Activated CD8-positive, alpha-beta memory T cell treated with anti-CD3 and anti-CD28 coated beads for 48 hours (primary cell): ENCODE measurements around the gene TBC1D5.
"Not testable (repeated sequence)": the region's sequence is repeated elsewhere in the genome, so short reads cannot be mapped to it uniquely, and the experiment has no call there.

Source experiments
- DNase-seq, 3 experiments: peaks; one replicate each; pipeline ENCODE4 v3.0.0-alpha.2; 2020; ENCODE audit warnings: low read depth in 2 of 3, low spot score in 2 of 3

The TBC1D5 gene

DNA sequence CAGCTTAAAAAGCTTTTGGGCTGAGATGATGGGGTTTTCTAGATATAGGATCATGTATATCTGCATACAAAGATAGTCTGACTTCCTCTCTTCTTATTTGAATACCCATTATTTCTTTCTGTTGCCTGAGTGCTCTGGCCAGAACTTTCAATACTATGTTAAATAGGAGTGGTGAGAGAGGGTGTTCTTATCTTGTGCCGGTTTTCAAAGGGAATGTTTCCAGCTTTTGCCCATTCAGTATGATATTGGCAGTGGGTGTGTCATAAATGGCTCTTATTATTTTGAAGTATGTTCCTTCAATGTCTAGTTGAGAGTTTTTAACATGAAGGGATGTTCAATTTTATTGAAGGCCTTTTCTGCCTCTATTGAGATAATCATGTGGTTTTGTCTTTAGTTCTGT, 251.2 kb downstream of the TBC1D5 start:
- not testable (repeated sequence) for DNase-seq

DNA sequence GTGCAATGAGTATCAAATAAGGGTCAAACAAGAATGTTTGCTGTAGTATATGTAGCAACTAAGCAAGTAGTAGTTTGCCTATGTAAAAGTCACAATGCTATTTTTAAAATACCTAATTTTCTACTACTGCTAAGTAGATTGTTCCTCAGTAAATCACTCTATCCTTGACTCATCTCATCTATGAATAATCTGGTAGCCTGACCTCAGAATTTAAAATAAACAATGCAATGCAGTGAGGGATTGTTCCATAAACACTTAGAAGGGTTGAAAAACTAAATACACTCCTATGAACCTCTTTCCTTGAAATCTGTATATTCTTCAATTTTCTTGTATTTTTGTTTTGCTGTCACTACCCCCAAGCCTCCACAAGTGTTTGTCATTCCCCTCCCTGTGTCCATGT, 253.3 kb downstream of the TBC1D5 start:
- DNase-seq: no peak

DNA sequence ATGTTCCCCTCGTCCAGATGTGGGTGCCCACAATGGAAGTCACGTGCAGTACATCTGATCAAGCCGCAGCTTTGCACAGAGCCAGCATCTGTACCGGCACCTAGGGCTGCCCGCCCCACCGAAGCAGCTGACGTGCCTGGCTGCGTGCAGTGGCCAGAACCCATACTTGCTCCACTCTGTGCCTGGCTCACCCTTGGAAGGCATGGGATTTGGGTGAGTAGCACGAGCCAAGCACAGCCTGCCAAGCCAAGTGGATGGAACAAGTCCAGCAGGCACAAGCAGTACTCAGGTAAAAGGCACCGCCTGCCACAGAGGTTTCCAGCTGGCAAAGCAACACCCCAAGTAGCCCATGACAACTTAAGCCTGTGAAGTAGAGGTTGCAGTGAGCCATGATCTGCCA, 261.3 kb downstream of the TBC1D5 start:
- no peak for DNase-seq

DNA sequence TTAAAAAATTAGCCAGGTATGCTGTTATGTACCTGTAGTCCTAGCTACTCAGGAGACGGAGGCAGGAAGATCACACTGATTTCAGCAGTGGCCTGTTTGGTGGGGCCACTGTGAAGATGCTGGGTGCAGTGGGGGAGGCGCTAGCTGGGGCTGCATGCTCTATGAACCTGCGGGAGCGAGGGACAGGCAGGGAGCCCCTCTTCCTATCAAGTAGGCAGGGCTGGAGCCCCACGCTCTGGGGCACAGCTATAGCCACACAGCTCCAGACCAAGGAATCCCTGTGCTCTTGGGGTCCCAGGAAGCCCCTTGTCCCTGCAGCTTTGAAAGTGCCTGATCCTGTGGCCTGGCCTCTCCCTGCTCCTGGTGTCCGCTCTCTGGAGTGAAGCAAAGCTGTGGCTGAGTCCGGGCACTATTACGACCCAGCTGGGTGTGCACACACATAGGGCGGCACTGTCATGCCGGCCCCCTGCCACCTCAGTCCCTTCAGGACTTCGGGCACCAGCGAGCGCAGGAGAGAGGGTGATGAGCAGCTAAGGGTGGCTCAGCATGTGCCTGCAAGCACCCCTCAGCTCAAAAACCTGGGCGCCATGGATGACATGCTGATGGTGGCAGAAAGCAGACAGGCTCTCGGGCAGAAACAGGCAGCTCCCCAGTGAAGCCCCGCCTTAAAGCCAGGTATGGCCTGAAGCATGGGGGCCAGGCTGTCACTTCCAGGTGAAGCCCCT, 262.6 kb downstream of the TBC1D5 start:
- no peak for DNase-seq

DNA sequence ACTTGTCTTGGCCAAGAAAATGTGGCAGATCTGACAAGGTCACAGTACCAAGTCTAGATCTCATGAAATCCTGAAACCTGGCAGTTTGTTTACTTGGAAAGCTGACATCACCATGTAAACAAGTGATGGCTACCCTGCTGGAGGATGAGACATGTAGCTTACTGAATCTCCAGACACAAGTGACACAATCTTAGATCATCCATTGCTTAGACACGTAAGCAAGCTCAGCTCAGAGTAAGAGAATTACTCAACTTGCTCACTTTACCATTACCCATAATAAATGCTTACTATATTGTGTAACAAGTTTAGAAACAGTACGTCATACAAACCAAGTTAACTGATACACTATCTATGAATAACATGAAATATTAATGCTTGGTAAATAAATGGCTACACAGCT, 263.8 kb downstream of the TBC1D5 start:
- no peak for DNase-seq

DNA sequence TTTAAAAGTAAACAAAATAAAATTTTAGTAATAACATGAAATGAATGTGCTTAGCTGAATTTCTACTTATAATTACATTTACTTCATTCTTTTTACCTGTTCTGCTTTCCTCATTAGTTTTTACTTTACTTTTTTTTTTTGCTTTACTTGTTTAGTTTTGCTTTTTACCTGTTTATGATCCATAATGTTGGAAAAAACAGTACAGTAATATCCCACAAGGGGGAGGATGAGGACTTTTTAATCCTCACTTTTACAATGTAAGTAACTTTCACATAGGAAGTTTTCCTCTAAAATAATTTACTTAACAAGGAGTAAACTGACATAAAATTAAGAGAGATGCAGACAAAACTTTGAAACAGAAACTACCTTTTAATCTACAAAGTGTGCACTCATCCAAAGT, 268.7 kb downstream of the TBC1D5 start:
- DNase-seq: no peak

DNA sequence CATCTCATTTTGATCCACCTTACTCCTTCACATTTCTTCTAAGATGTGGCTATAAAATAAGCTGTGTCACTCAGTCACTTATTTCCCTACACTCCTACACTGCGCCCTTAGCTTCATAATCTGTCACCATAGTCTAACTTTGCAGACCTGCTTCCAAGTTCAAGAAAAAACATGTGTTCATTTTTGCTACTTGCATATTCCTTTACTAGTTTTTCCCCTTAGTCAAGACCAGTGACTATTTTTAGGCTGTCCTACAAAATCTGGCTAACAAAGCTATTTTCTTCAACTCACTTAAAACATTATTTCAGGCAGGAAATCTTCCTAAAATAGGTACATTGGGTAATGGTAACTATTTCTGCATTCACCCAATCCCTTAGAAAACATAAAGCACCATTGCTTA, 272.5 kb downstream of the TBC1D5 start:
- no peak for DNase-seq

DNA sequence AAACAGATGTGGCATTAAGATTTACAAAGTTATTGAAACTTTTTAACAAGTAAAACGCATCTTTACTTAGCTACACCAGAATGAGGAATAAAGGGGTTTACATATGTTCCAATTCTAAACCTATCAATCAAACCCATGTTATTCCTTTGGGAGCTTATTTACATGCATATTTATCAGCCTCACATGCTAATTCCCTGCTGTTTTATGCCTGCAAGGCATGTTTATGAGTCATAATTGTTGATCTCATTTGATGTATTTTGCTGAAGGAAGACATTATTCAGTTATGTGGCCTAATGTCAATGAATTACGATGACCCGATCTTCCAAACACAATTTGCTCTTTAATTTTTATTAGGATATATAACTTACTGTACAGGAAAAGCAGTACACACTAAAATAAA, 272.9 kb downstream of the TBC1D5 start:
- DNase-seq: no peak

DNA sequence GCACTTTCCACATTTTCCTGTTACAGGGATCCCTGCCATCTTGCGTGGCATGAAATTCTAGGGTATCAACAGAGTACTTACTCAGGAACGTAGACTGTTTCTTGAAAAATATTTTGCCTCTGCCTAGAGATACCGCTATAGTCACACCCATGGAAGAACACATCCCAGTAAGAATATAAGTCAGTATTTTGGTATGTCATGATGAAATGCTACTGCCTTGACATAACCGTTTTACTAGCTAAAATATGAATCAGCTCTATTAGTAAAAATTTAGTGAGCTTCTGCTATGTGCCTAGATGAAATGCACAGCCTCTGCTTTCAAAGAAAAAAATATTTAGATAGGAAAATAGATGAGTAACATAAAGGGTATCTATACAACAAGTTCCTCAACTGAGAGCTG, 276.4 kb downstream of the TBC1D5 start:
- no peak for DNase-seq

DNA sequence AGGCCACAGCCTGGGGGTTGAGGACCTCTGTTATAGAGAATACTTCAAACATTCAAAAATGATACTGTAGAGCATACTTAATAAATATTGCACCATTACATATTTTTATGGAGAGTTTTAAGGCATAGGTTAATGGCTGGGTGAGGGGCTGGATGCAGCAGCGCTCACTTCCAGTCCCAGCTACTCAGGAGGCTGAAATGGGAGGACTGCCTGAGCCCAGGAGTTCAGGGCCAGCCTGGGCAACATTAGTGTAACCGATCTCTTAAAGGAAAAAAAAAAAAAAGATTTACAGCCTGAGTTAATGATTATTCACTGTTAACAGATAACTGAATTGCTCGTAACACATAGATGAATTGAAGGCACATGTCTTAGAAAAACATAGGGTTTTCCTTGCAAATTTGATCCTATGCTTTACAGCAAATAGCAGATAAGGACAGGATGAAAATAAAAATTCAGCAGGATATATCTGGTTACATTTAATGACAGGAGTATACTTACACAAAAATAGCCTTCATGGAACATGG, 282.9 kb downstream of the TBC1D5 start:
- no peak for DNase-seq

DNA sequence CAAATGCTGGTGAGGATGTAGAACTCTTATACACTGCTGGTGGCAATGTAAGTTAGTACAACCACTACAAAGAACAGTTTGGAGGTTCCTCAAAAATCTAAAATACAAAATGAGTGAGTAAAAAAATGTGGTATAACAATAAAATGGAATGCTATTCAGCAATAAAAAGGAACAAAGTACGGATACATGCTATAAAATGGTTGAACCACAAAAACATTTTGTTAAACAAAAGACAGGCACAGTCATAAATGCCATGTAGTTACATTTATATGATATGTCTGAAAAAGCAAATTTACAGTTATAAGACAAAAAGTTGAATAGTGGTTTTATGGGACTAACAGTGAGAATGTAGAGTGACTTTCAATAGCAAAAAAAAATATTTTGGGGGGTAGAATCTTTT, 285.8 kb downstream of the TBC1D5 start:
- DNase-seq: no peak

DNA sequence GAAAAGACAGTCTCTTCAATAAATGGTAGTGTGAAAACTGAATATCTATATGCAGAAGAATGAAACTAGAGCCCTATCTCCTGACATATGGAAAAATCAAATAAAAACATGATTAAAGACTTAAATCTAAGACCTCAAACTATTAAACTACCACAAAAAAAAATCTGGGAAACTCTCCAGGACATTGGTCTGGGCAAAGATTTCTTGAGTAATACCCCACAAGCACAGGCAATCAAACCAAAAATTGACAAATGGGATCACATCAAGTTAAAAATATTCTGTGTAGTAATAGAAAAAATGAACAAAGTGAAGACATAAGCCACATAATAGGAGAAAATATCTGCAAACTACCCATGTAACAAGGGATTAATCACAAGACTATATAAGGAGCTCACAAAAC, 286.4 kb downstream of the TBC1D5 start:
- no peak for DNase-seq

DNA sequence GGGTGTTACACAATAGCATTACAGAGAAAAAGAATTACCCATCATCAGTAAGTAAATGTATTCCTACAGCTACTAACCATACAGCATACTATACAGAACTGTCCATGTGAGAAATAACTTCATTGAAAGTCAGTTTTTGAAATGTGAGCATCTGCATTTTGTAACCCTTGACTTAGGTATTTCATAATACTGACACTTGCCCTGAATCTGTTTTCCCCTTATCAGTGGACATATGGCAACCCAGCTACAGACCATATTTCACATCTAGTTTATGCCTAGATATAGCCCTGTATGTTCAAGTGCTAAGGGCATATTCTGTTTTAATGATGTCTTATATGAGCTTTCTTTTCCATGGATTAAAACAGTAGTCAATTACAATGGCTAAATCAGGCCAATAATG, 297.6 kb downstream of the TBC1D5 start:
- DNase-seq: no peak

DNA sequence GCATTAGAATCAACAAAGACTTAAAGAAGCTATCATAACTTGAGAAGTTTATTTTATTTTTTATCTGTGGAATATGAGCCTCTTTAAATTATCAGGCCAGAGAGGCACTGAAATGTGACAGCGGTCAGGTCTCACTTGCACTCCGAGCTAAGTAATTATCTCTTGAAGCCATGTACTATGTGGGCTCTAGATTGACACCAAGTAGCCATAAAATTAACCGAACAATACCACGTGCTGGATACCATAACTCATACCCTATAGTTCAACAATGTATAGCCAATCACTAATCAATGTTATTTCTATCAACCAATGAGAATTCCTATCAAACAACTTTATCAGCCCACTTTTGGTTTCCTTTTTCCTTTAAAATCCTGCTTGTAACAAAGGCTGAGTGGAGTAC, 299.3 kb downstream of the TBC1D5 start:
- DNase-seq: no peak

DNA sequence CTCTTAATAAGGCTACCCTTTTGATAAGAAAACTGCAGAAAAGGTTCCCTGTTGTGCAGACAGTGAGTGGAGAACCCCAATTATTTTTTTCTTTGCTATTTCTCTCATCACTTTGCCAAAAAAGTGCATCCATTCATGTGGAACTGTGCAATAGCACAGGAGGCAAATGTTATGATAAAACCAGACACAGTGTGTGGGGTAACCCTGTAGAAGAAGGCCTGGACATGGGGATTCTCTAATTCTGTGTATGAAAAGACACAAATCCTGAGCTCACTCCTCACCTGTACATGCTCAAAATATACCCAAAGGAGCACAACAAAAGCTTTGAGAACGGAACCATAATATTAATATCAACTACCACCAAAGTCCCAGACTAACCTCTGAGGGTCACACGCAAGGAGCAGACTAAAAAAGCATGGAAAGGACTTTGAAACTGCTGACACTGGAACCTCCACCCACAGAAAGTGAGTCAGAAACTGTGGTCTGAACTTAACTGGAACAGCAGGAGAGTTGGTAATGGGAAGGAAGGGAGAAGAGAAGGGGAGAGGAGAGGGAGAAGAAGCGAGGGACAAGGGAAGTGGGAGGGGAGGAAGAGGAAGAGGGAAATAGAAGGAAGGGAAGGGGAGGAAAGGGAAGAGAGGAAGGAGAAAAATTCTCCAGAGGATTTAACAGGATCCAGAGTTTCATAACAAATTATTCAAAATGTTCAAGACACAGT, 299.9 kb downstream of the TBC1D5 start:
- no peak for DNase-seq

DNA sequence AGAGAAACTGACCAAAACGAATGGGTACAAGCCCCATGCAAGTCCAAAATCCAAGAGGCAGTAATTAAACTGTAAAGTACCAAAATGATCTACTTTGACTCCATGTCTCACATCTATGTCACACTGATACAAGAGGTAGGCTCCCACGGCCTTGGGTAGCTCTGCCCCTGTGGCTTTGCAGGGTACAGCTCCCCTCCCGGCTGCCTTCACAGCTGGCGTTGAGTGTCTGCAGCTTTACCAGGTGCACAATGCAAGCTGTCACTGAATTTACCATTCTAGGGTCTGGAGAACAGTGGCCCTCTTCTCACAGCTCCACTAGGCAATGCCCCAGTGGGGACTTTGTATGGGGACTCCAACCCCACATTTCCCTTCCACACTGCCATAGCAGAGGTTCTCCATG, 308.6 kb downstream of the TBC1D5 start:
- DNase-seq: no peak

DNA sequence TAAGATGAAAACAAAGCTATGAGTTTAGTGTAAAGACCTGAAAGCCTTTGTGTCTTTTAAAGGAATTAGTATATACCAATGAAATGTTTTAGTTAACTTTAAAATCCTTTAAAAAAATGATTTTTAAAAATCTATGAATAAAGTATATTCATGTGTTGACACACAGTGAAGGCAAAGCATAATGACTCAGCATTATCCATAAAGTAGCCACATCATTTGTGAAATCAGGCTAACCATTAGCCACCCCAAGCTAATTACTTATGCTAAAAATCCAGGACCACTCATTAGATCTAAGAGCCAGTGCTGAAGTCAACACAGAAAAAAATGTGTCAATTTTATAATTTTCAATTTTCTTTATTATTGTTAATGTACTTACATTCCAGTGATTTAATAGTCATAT, 310.2 kb downstream of the TBC1D5 start:
- DNase-seq: no peak

DNA sequence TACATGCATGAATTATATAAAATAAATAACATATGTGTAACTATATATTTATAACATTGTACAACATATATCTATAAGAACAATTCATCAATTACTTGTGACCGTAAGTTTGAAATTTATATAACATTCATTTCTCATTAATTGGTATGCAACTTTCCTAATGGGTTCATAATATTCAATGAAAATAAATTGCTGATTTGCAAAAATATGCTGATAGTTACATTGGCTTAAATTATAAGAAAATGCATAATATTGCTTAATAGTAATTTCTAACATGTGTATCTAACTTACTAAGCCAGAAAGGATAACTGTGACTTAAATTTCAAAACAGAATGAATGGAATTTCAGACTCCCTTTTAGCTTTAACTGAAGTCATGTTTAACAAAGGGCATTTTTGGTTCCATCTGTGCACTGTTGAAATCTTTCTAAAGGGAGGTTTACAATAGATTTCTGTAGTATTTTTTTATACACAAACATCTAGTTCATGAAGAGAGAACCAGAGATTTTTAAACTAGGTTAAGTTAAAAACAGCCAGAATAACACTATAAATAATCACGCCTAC, 310.9 kb downstream of the TBC1D5 start:
- DNase-seq: no peak

DNA sequence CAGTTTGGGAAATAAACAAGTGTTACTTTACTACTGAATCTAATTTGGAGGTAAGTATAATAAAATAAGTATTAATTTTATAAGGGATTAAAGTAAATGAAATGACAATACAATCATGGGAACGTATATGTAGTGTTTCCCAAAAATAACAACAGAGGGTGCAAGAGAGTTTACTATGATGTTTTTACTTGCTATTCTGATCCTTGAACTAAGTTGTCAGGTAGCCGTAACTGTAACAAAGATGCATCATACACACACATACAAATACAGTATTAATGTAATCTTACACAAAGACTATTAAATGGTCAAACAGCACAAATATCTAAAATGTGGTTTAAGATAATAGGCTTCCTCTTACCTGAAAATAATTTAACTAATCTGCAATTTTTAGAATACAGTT, 311.4 kb downstream of the TBC1D5 start:
- DNase-seq: no peak

DNA sequence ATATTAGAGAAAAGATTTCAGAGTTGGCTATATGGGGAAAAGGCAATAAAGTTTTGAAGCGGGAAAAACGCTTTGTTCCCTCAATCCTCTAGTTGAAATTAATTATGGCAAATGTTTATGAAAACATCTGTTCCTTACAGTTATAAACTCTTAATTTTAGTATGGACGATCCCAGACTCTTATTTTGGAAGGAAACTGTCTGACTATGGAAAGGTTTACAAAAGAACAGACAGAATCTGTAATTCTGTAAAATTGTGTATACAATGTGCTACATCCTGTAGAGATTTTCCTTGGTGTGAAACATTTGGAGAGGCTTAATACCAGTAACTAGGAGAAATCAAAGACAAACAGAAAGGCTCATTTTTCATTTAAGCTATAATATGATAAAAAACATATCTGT, 311.8 kb downstream of the TBC1D5 start:
- no peak for DNase-seq

DNA sequence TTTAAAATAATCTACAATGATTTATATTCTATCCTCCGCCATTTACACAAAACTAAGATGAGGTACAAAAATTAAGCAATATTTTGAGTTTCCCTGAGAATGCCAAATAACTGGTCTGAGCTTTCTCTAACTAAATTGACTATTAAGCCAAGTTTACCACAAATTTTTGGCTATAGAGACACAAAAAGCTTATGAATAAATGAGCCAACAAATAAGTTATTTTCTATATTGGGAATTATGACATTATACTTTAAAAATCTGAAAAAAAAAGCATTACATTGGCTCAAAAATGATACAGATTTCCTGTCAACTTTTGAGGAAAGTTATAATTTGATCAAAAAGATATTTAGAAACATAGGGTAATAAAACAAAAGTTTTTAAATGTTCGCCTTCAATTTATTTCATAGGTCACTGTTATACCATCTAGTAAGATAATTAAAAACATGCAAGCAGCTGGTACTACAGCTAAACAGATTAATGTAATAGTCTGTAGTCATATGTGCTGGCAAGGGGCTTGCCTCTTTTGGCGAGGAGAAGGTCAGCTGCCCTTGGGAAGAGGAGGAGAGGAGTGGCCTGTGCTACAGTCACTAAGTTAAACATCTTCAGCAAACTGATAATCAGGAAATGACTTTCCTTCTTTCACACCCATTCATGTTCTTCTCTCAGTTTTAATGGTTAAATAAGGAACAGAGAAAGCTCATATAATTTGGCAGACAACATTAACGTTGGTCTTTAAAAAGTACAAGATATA, 318.5 kb downstream of the TBC1D5 start:
- no peak for DNase-seq

DNA sequence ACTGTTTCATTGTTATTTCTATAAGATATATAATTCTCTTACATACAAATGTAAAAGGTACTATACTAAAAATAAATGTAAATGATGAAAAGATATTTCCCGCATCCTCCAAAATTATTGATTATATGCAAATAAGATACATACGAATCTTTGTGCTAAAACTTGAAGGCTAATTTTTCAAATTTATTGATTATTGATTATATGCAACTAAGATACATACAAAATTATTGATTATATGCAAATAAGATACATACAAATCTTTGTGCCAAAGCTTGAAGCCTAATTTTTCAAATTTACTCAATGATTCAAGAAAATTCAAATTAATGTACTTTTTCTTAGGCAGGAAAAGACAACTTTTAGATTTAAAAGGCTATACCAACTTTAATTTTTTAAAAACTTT, 319.8 kb downstream of the TBC1D5 start:
- DNase-seq: no peak
